Measurements from ENCODE around the gene INPP5B.

Gene INPP5B

DNA sequence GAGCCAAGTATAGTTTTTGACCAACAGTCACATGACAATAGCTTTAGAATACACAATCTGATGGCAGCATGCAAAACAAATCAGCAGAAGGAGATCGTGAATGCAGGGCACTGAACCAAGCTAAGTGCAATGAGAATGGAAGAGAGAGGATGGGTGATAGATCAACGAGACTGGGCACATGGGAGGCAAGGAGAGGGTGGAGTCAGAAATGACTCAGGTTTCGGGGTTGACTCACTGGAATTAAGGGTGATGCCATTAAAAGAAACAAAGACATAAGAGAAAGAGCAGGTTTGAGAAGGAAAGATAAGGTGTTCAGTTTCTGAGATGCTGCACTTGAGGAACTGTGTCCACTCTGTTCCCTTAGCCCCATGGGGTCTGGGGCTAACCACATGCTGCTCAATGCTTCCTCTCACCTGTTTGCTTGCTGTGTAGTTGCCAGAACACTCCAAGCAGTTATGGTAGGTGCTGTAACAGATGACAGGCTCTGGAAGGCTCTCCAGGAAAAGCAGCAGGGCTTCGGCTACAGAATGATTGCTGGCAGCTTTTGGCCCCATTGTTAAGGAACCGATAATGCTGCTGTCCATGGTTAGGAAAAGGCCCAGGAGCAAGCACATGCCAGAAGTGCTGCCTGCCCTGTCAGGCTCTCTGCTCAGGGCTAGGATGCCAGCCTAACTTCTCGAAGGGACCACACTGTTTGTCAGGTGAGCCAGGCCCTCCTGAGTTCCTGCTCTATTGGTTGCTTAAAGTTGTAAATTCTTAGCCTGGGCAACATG, 81.3 kb downstream of the INPP5B start:
- DNase-seq: no peak

DNA sequence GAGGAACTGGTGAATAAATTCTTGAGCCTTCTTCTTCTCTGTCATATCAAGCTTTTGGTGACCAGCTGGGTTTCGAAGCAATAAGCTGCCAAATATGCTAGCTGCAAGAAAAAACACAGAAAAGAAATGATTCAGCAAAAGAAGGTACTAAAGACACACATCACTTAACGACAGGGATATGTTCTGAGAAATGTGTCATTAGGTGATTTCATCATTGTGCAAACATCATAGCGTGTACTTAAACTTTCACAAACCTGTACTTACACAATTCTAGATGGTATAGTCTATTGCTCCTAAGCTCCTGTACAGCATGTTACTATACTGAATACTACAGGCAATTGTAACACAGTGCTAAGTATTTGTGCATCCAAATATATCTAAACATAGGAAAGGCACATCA, 84.5 kb downstream of the INPP5B start:
- no peak for DNase-seq

DNA sequence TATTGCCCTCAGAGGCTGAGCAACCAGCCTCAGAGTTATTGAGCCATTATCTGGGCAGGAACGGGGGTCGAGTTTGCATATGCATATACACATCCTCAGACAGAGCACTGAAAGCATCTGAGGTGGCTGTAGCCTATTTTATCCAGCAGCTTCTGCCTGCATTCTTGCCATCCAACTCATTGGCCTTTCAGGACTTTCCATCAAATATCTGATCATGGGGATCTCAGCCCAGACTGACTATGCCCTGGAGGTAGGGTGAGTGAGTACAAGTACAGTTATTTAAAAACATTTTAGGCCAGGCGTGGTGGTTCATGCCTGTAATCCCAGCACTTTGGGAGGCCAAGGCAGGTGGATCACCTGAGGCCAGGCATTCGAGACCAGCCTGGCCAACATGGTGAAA, 85.7 kb downstream of the INPP5B start:
- no peak for DNase-seq

DNA sequence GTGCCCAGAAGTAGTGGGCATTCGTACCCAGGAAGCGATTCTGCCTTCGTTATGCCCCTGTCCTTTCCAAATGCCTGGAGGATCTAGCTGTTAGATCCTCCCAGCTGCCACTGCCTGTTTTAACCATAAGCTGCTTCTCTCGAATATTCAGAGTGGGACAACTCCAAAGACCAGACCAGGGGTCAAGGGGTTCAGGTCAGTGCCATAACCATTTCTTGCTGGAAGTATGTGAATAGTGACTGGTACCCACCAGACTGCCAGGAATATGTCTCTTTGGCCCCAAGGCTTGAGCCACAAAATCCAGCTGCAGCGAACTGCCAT, 86.5 kb downstream of the INPP5B start:
- no peak for DNase-seq

DNA sequence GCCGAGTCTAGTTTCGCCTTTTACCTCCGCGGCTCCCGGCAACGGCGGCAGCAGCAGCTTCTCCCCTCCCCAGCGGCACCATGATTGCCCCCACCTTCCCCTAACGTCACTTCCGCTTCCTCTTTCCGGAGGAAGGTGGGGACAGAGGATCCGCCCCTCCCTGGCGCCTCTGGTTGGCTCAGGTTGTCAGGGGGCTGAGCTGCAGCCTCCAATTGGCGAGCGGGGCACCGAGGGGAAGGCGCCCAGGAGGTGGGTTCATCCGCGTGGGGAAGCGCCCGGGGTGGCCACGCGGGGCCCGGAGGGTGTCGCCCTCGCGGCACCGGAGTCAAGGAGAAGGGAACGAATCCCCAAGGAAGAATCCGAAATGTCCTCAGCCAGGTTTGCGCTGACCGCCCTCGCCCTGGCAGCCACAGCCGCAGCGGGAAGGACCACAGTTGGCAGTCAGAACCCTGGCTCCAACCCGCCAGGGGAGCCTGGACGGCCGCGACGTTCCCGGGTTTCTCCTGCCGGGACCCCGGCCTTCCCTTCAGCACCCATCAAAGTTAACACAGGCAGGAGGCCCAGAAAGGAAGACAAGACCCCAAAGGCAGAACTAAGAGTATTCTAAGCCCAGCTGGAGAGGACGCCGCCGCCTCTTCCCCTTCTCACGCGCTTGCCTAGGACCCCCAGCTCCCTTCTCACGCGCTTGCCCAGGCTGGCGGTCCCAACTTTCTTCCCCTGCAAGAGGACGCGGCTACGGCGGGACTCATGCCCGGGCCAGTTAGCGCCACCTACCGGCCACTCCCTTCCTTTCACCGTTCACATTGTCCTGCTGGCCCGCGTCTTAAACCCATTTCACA, 87.1 kb downstream of the INPP5B start, which contains the start of gene MTF1:
MTF1 (minus strand) TSS at position 86 of the 839 bp plus-strand sequence. CDS start 1,934 bp downstream, outside the sequence.
- DNase-seq: peak; percentile 91

DNA sequence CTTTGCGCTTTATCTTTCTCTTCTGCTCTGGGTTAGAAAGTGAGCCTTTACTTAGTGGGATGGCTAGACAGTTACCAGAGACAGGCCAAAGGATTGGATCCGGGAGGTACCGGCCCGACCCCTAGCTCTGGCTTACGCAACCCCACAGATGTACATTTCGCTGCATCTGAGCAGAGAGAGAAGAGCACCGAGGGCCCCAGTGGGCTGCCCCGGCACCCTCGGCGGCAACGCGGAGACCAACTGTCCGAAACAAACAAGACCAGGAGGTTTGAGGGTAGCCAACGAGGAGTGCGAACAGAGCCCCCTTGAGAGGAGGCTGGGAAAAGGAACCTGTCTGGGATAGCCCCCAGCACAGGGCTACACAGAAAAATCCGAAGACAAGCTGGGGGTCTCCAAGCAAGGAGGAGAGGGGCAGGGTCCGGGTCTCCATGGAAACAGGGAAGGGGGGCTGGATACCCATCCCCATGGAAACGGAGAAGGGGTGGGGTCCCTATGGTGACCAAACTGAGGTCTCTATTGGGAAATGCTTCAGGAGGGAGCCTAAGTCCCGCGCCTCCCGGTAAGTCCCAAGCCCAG, 87.8 kb downstream of the INPP5B start:
- DNase-seq: no peak

DNA sequence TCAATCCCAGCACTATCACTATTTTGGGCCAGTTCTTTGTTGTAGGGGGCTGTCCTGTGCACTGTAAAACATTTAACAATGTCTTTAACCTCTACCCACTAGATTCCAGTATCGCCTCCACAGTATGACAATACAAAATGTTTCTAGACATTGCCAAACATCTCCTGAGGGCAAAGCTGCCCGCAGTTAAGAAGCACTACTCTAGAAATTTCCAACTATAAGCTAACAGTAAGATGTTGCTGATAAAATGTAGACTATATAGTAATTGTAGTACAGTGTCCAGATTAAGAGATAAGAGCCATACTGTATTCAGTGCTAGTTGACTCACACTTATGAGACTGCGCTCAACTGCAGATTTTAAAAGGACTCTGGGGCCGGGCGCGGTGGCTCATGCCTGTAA, 92.4 kb downstream of the INPP5B start:
- no peak for DNase-seq

DNA sequence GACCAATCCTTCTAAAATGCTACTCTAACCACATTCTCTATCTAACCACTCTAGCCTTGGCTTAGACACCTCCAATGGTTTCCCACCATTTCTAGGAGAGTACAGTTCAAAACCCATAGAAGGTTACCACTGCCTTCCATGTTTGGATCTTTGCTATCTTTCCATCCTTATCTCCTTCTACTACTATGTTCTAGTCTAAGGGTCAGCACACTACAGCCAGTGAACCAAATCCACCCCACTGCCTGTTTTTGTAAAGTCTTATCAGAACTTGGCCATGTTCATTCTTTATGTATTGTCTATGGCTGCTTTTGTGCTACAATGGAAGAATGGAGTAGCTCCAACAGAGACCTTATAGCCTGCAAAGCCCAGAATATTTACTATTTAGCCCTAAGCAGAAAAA, 93.7 kb downstream of the INPP5B start:
- DNase-seq: no peak

DNA sequence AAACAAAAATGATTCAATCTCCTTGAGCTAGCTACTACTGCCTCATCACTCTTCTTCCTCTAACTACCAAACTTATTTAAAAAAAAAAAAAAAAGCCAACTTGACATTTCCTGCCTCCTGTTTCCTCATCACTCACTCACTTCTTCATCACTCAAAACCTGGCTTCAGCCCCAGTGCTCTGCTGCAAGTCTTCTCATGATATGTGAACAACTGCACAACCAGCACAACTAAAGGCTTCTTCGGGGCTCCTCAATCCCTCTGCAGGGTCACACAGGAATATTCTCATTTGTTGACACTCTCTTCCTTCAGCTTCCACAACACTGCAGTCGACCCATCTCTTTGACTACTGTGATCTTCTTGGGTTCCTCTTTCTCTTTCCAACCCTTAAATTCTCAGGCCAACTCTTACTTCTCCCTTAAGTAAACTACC, 95.1 kb downstream of the INPP5B start:
- no peak for DNase-seq

DNA sequence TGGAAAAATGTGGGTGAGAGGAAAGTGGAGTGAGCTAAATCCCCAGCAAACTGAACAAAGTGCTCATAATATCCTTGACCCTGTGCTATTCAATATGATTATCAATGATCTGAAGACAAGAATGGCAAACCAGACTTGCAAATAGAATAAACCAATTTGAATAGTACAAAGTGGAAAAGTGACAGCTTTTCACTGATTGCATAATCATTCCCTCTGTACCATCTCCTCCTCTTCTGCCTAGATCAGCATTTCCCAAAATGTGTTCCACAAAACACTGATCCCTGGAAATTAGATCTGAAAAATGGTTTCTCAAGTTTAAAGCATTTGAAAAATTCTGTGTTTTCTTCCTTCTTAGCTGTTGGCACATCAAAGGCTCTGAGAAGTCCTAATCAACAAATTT, 95.6 kb downstream of the INPP5B start:
- DNase-seq: no peak

DNA sequence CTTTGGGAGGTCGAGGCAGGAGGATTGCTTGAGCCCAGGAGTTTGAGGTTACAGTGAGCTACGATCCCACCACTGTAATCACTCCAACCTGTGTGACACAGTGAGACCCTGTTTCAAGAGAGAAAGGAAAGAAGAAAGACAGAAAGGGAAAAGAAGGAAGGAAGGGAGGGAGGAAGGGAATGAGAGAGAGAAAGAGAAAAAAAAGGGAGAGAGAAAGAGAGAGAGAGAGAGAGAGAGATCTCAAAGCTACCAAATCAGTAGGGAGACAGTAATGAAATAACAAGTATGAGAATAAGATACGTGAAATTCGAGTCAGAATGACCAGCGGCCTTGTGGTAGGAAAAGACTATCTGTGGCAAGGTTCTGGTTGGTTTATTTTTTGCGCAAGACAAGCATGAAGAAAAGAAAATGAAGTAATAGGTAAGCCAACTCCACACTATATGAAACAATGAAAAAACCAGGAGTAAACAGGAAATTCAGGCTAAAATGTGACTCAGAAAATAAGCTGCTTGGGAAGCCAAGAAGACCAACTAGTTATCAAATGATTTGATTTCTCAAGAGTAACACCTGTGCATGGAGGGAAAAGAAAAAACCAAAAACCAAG, 96.4 kb downstream of the INPP5B start:
- DNase-seq: peak; percentile 31

DNA sequence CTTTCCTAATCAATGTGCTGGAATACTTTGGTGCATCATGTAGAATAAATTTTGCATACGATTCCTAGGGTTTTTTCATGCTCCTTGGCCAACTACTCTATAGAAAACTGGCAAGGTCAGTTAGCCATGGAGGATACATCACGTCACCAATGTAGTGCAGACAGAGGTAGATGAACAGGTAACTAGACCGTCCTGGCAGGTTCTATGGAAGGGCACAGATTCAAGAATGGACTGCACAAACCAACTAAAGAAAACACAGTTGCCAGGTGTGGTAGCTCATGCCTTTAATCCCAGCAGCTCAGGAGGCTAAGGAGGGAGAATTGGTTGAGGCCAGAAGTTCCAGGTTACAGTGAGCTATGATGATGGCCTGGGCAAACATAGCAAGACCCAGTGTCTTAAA, 97.4 kb downstream of the INPP5B start:
- DNase-seq: no peak

DNA sequence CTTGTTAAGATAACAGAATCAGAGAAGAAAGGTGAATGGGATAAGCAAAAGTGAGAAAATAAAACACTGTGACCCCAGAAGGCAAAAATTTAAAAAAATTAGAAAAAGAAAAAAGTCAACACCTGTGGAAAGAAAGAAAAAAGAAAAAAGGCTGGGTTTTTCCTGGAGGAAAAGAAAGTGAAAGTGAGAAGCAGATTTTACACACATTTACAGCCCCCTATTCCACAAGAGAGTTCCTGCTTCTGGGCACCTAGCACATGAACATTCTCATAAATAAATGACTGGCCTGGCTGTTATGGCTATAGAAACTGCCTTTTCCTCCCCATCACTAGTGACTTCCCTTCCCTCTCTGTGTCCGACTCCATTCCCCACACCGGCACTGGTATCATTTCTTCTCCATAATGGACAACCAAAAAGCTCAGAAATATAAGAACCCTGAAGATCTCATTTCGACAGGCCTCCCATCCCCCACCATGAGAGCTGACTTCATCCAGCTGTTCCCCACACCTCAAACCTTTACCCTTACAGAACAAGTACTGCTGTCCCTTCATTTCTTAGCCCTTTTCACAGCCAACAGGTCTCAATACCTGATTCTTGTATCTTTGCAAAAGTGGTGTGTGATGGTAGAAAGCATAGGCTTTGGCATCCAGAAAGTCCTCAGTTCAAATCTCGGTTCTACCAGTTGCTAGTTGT, 100.1 kb downstream of the INPP5B start:
- DNase-seq: no peak

DNA sequence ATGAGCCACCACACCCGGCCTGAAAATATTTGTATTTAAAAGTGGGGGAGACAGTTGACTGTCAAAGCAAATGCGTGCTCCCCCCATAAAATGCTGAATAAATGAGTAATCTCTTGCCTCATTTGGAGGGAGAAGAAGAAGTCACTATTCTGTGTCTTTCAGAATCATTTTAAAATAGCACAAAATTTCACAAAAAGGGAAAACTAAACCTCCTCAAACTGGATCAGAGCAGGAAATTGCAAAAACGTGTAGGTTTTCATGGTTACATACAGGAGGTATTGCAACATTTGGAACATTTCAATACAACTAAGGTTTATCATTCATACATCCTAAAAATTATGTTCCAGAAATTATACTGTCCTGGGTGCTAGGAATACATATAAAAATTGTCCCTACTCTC, 101.1 kb downstream of the INPP5B start:
- DNase-seq: no peak

DNA sequence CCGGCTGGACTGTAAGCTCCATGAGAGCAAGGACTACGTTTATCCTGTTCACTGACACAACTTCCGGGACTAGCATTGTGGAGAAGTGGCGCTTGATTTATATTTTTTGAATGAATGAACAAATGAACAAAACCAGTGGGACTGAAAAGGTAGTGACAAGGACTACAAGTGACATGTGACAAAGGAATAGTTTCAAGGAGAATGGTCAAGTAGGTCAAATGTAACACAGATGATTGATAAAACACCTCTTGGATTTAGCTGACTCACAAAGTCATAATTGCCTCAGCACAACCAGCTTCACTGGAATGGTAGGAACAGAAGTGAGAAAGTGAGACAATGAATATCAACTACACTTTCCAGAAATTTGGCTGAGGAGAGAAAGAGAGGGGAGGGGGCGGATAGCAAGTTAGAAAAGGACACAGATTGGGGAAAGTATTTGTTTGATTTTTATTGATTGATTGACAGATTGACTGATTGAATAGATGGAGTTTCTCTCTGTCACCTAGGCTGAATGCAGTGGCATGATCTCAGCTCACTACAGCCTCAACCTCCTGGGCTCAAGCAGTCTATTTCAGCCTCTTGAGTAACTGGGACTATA, 101.7 kb downstream of the INPP5B start:
- DNase-seq: peak; percentile 5

DNA sequence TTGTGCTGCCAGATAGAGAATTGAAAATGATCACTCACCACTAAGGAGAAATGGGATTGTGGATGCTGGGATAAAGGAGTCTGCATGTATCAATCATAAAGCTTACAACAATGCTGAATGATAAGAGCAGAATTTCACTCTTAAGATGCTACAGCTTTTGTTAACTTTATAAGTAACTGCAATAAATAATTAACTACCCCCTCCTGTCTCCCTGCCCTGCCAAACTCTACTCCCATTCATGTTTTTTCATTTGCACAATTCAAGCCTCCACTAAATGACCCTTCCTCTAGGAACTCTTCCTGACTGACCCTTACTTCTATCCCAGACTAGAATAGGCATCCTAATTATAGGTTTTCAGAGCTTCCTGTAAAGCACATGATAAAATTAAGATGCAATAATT, 102.3 kb downstream of the INPP5B start:
- no peak for DNase-seq

DNA sequence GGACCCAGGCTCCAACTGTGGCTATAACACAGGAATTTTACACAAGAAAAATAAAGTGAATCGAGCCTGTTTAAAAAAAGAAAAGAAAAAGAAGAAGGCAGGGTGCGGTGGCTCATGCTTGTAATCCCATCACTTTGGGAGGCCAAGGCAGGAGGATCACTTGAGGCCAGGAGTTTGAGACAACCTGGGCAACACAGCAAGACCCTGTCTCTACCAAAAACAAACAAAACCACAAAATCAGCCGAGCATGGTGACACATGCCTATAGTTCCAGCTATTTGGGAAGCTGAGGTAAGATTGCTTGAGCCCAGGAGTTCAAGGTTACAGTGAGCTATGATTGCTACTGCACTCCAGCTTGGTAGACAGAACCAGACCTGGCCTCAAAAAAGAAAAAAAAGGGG, 105.2 kb downstream of the INPP5B start:
- DNase-seq: no peak

DNA sequence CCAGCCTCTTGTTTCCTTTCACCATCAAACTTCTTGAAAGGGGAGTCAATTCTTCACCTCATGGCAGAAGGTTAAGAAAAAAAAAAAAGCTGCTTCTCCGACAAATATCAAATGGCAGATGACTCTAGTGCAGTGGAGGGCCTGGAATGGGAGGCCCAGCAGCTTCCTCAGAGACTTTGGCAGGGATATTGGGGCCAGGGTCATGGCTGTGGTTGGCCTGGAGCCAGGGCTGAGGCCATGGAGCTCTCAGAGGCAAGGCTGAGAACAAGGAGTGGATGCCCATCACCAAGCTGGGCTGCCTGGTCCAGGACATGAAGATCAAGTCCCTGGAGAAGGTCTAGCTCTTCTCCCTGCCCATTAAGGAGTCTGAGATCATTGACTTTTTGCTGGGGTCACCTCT, 106.1 kb downstream of the INPP5B start:
- DNase-seq: no peak

DNA sequence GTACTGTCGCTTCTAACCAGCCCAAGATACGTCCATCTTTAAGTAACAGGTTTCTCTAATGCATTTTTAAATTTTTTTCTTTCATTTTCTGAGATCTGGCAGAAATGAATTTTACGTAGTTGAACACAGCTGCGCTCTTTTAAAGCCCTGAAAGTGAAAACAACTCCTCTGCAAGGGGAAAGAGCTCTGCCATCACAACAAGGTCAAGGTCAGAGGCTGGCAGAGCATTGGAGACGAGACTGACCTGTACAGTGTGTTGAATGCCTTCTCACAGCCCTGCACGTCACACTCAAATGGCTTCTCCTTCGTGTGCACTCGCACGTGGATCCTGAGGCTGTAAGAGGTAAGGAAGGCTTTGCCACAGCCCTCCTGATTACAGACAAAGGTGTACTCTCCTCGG, 107.2 kb downstream of the INPP5B start:
- DNase-seq: no peak

DNA sequence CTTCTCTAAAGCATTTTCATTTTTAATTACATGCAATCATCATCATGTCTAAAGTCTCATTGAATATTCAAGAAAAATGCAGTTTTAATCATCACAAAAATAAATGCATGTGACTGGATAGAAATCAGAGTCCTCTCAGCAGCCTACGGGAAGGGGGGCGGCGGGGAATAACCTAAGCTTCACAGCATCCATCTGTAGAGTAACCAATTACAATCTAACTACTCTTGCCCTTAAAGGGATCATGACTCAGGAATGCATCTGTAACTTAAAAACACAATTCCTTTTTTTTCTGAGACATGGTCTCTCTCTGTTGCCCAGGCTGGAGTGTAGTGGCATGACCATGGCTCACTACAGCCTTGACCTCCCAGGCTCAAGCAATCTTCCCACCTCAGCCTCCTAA, 110.1 kb downstream of the INPP5B start:
- DNase-seq: no peak

DNA sequence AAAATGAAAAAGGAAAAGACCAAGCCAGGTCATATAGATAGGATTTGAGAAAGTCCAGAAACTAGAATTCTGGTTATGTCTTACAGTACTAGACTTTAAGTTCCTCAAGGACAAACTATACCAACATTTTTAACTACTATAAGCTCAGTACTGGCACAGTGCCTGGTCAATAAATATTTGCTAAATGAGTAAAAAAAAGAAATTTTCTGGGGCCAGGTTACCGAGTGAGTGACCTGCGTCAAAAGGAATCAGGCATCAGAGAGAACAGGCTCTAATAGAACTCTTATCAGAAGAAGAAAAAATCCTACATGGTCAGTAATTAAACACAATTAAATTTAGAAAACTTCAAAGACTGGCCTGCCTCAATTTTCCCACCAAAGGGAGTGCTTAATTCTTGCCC, 115.0 kb downstream of the INPP5B start:
- DNase-seq: no peak

DNA sequence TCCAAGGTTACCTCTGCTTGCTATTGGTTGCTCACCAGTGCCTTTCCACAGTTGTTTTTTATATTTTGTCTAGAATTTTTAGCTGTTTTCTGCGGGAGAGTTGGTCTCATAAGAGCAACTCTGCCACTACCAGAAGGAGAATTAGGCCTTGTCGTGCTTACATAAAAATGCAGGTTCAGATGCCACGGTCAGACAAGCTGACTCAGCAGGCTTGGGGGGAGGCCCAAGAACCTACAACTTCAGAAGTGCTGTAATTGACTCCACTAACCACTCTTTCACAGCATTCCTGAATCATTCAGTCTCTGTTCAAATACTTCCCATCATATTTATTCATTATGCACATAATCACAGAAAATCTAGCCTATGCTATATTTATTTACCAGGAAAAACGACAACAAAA, 115.7 kb downstream of the INPP5B start:
- DNase-seq: no peak
